NB4 (cell line): Measurements from ENCODE around the gene SPCS1.

Experiments
- DNase-seq: peaks from one replicate; pipeline ENCODE4 v3.0.0; 2010; ENCODE audit warnings: low read depth
- H3K4me3 ChIP-seq: one replicate; pipeline ENCODE4 v1.5.1; 2011; ENCODE audit warnings: mild to moderate bottlenecking, low read depth, low read length, moderate library complexity
- MYC ChIP-seq: IDR thresholded peaks from 2 replicates; pipeline ENCODE4 v1.6.1; 2011; ENCODE audit warnings: low read depth, low read length
- POLR2A ChIP-seq: IDR thresholded peaks from 2 replicates; pipeline ENCODE4 v1.6.1; 2011; ENCODE audit warnings: mild to moderate bottlenecking; ENCODE audit not compliant: insufficient read length; ENCODE audit errors: extremely low read depth
- TF ChIP-seq, protein P1 (sequence below): IDR thresholded peaks from 2 replicates; pipeline ENCODE4 v1.6.1; 2011; ENCODE audit warnings: low read depth, low read length
- TF ChIP-seq, protein P2 (sequence below): IDR thresholded peaks from one replicate; pipeline ENCODE4 v1.5.1; 2012; ENCODE audit warnings: low read depth, low read length

SPCS1 gene

DNA sequence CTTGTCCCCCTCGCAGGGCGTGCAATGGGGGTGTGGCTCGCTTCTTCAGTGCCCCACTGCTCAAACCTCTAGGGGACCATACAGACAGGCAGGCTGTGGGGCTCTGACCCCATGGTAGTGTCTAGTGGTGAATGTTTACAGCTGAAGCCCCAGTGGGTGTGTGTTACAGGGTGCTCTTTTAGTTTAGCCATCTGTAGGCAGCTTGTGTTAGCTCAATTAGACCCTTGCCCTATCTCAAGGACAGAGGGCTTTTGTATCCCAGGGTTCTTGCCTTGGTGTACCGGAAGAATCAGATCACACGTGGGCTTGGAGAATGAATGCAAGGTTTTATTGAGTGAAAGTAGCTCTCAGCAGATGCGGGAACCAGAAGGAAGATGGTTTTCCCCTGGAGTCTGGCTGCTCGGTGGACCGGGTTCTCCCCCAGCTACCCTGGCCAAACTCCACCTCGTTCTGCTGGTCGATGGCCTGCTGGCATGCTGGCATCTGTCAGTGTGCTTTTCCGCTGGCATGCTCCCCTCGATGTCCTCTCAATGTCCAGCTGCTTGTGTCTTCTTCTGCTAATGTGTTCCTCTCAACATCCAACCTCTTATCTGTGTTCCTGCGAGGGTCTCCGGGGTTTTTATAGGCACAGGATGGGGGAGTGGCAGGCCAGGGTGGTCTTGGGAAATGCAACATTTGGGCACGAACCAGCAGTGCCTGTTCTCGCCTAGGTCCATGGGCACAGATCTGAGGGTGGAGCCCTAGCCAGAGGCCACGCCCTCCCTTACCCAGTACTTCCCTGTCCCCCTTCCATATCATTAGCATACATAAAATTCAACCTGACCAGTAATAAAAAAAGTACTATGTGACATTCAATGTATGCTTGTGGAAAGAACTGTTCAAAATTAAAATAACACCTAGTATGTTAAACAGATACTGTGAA is 6.6 kb downstream of the SPCS1 start:
- no peak overlapping the region for H3K4me3 ChIP-seq
- no peak for TF ChIP-seq MYC
- TF ChIP-seq, protein P1, sequence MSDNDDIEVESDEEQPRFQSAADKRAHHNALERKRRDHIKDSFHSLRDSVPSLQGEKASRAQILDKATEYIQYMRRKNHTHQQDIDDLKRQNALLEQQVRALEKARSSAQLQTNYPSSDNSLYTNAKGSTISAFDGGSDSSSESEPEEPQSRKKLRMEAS = no peak
- no peak for TF ChIP-seq POLR2A
- TF ChIP-seq, protein P2, sequence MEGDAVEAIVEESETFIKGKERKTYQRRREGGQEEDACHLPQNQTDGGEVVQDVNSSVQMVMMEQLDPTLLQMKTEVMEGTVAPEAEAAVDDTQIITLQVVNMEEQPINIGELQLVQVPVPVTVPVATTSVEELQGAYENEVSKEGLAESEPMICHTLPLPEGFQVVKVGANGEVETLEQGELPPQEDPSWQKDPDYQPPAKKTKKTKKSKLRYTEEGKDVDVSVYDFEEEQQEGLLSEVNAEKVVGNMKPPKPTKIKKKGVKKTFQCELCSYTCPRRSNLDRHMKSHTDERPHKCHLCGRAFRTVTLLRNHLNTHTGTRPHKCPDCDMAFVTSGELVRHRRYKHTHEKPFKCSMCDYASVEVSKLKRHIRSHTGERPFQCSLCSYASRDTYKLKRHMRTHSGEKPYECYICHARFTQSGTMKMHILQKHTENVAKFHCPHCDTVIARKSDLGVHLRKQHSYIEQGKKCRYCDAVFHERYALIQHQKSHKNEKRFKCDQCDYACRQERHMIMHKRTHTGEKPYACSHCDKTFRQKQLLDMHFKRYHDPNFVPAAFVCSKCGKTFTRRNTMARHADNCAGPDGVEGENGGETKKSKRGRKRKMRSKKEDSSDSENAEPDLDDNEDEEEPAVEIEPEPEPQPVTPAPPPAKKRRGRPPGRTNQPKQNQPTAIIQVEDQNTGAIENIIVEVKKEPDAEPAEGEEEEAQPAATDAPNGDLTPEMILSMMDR = no peak
- no peak for DNase-seq

DNA sequence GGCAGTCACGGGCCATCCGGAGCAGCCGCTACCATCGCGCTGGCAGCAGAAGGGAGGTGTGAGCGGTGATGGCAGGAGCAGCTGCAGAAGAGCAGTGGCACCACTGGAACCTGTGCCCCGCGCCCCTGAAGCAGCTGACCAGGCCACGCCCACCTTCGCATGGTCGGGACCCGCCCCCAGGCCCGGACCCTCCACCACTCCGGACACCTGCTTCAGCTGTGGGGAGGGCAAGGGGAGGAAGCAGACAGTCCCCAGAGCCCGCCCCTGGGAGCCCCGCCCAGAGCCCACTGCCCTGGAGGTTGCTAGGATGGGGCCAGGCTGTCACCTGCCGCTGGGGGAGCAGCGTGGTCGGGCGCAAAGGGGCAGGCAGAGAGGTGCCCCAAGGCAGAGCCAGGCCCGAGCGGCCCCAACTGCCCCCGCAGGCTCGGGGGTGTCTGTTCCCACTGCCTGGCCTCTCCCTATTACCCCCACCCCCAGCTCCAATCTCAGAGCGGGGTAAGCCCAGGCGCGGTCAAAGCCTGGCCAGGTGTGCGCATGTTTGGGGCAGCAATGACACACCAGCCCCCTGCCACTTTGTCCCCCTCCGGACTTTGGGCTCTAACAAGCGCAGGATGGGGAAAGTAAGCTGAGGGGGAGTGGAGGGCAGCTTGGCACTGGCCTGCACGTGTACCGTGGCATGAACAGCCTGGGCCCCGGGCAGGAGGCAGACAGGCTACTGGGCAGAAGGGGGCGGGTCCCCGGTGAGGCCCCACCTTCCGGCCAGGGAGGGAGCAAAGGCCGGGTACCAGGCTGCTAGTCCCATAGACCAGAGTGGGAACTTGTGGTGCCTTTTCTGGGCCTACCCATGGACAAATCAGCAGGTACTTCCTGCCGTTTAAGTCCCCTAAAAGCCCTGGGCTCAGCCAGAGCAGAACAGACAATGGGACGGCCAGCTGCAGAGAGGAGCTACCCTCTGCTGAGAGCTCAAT is 8.7 kb downstream of the SPCS1 start:
- H3K4me3 ChIP-seq = no peak overlapping the region
- TF ChIP-seq MYC (no peak), POLR2A (no peak)
- TF ChIP-seq, protein P2 = no peak
- TF ChIP-seq, protein P1 = no peak
- no peak for DNase-seq

DNA sequence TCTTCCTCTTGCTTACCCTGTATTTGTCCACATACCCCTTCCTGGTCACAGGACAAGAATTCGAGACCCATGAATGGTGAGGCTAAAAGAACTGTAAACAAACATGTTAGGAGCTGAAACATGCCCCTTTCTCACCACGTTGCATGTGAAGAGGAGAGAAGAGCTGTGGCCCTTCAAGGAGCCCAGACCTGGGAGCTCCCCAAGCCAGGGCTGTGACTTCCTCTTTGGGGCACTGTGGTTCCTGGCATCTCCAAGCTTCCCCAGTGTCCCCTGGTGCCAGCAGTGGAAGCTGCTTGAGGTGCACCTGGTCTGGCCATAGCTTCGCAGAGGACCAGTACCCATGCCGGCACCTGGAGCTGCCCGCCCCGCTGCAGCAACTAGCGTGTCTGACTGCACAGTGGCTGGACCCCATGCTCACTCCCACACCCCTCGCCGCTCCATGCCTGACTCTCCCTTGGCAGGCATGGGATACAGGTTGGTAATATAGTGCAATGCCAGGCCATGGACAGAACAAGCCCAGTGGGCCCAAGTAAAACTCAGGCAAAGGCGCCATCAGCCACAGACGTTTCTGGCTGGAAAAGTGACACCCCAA is 9.9 kb downstream of the SPCS1 start:
- no peak overlapping the region for H3K4me3 ChIP-seq
- TF ChIP-seq, protein P2 = no peak
- no peak for TF ChIP-seq MYC
- TF ChIP-seq, protein P1 = no peak
- no peak for TF ChIP-seq POLR2A
- peak; percentile 58 for DNase-seq

DNA sequence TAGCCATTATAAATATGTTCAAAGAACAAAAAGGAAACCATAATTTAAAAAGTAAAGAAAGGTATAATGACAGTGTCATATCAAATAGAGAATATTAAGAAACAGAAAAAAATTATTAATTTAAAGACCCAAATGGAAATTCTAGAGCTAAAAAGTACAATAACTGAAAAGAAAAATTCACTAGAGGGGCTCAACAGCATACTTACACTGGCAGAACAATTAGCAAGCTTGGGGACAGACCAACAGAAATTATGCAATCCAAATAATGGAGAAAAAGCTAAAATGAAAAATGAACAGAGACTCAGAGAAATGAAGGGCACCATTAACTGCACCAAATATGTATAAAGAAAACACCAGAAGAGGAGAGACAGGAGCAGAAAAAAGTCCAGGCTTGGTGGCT is 13.7 kb downstream of the SPCS1 start:
- TF ChIP-seq POLR2A (no peak), MYC (no peak)
- TF ChIP-seq, protein P1 = no peak
- TF ChIP-seq, protein P2 = no peak
- H3K4me3 ChIP-seq = no peak overlapping the region
- DNase-seq = no peak

DNA sequence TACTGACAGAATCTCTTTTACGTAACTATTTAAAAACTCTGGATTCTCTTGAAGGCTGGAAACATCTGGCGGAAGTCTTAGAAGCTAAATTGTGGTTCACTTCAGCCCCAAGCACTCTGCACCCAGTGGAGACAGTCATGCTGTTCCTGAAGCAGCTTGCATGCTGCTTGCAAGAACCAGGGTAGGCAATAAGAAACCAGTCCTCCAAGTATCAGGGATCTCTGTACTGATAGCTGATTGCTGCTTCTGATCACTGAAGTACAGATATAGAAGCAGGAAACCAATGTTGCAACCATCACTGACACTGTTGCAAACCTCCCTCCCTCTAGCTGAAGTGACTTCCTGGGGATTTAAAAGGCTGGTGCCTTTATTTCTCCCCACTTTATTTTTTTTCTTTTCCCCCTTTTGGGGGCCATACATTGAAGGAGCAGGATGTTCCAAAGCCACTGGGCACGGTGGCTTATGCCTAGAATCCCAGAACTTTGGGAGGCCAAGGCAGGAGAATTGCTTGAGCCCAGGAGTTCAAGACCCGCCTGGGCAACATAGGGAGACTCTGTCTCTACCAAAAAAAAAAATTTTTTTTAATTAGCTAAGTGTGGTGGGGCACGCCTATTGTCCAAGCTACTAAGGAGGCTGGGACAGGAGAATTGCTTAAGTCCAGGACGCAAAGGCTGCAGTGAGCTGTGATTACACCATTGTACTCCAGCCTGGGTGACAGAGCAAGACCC is 15.3 kb downstream of the SPCS1 start:
- H3K4me3 ChIP-seq = no peak overlapping the region
- peak; percentile 63; the same call in 1 of the 2 replicates for TF ChIP-seq MYC
- TF ChIP-seq, protein P2 = no peak
- TF ChIP-seq POLR2A = no peak
- TF ChIP-seq, protein P1 = peak; percentile 83
- peak; percentile 97 for DNase-seq
